K562 (cell line): ENCODE measurements around the gene SLC15A1. TPM values are rescaled to one million over a fixed set of nuclear protein-coding genes. Genes with fewer than 3 reads are reported as not detected.
A peak's percentile ranks its signal among the peaks of the same experiment; 100 is the strongest.

Experiments
- ATAC-seq: fragments of 200-7000 bp; cut with Tn5 transposase; 3 replicates; pipeline ENCODE4 v1.9.1; 2020; ENCODE audit warnings: moderate library complexity
- BruUV-seq: library from RNA; stranded (reverse); fragments of 400-500 nt; replicated peaks from 2 replicates; lab custom pipeline; 2021; lab: Mats Ljungman, UMichigan
- CTCF ChIA-PET: fragments of 300-600 bp; formaldehyde crosslinking; extraction: SDS; loops from one replicate; lab custom pipeline; 2021; ENCODE audit warnings: low intra/inter-chr PET ratio; lab: Yijun Ruan, JAX
- POLR2A ChIA-PET: fragments of 300-600, 350-650 bp; sonication (Branson Sonifier 250); formaldehyde crosslinking; extraction: SDS; loops from one replicate; lab custom pipeline; 2021; ENCODE audit warnings: antibody characterized with exemption, inconsistent platforms; lab: Yijun Ruan, JAX
- DNase-seq, 4 experiments: peaks; one replicate each; pipeline versions ENCODE4 v3.0.0 to v3.0.0-alpha.2; 2011 to 2018; ENCODE audit warnings: low spot score in 3 of 4, mixed read lengths in 3 of 4; ENCODE audit errors: extremely low read depth in 1 of 4
- FAIRE-seq: peaks from 2 replicates; lab custom pipeline; 2011; peaks lifted over from hg19 to GRCh38; lab: Jason Lieb, UNC
- H2AFZ ChIP-seq: 2 replicates; pipeline ENCODE4 v1.6.0; 2011; ENCODE audit warnings: low read depth, low read length, control low read depth, inconsistent platforms
- H3K27ac ChIP-seq: fragments of 200-600 bp; 3 replicates; pipeline ENCODE4 v1.8.0; 2011; ENCODE audit warnings: low read depth, mild to moderate bottlenecking, control low read depth, inconsistent platforms, low read length, moderate library complexity, mixed read lengths; ENCODE audit errors: extremely low read depth
- H3K27me3 ChIP-seq, 2 experiments: fragments of 300-600 bp in 1 of 2; 2 replicates in 1 of 2; 3 replicates in 1 of 2; pipeline versions ENCODE4 v1.6.0 to v1.8.0; 2011; ENCODE audit warnings: inconsistent platforms in 2 of 2, low read length in 2 of 2, mild to moderate bottlenecking in 1 of 2, mixed read lengths in 1 of 2, moderate library complexity in 1 of 2; ENCODE audit not compliant: control insufficient read depth in 2 of 2, insufficient read depth in 2 of 2
- H3K36me3 ChIP-seq: fragments of 300-600 bp; 3 replicates; pipeline ENCODE4 v1.8.0; 2011; ENCODE audit warnings: mild to moderate bottlenecking, low read length, inconsistent platforms; ENCODE audit not compliant: control insufficient read depth, insufficient read depth
- H3K4me1 ChIP-seq, 2 experiments: fragments of 200-600 bp in 1 of 2; replicated peaks in 1 of 2; 2 replicates in 1 of 2; 3 replicates in 1 of 2; pipeline versions ENCODE4 v1.5.1 to v1.8.0; 2011; ENCODE audit warnings: inconsistent platforms in 2 of 2, low read length in 2 of 2, mild to moderate bottlenecking in 1 of 2, mixed read lengths in 1 of 2, moderate library complexity in 1 of 2; ENCODE audit not compliant: control insufficient read depth in 2 of 2, insufficient read depth in 2 of 2
- H3K4me2 ChIP-seq: 2 replicates; pipeline ENCODE4 v1.6.1; 2011; ENCODE audit warnings: low read length, control low read depth, inconsistent platforms, mixed read lengths; ENCODE audit not compliant: insufficient read depth
- H3K4me3 ChIP-seq: fragments of 200-600 bp; sonication (generic), shearing (Covaris generic); 2 replicates; pipeline ENCODE4 v1.5.1; 2016; ENCODE audit warnings: control low read depth, inconsistent platforms
- H3K79me2 ChIP-seq: fragments of 200-600 bp; 3 replicates; pipeline ENCODE4 v1.8.0; 2011; ENCODE audit warnings: low read length, inconsistent platforms; ENCODE audit not compliant: control insufficient read depth, insufficient read depth
- H3K9ac ChIP-seq, 2 experiments: 2 replicates each; pipeline versions ENCODE4 v1.6.0 to v1.6.1; 2011; ENCODE audit warnings: low read depth in 2 of 2, low read length in 2 of 2, control low read depth in 1 of 2, inconsistent platforms in 1 of 2, mild to moderate bottlenecking in 1 of 2, mixed read lengths in 1 of 2; ENCODE audit not compliant: insufficient read depth in 1 of 2
- H3K9me1 ChIP-seq: one replicate; pipeline ENCODE4 v1.6.0; 2011; ENCODE audit warnings: inconsistent platforms, mild to moderate bottlenecking, low read length, moderate library complexity; ENCODE audit not compliant: control insufficient read depth, insufficient read depth
- H3K9me3 ChIP-seq: replicated peaks from 2 replicates; pipeline ENCODE4 v1.5.1; 2011; ENCODE audit warnings: low read depth, low read length, inconsistent platforms; ENCODE audit not compliant: control insufficient read depth, insufficient read depth
- H4K20me1 ChIP-seq: replicated peaks from 2 replicates; pipeline ENCODE4 v1.6.1; 2011; ENCODE audit warnings: low read length, inconsistent platforms, mixed read lengths; ENCODE audit not compliant: control insufficient read depth, insufficient read depth
- CEBPB ChIP-seq: fragments of 450-650 bp; IDR thresholded peaks from 2 replicates; pipeline ENCODE4 v1.6.1; 2016; ENCODE audit warnings: missing genetic modification characterization, missing compliant biosample characterization
- CEBPG ChIP-seq, 3 experiments: fragments of 200-800 bp in 1 of 3; sonication (Bioruptor generic) in 1 of 3; sonication (generic) in 1 of 3; formaldehyde crosslinking in 1 of 3; IDR thresholded peaks in 2 of 3; conservative IDR thresholded peaks in 1 of 3; 2 replicates each; pipeline versions ENCODE4 v1.6.1 to v1.8.0; 2016 to 2022; ENCODE audit warnings: missing compliant biosample characterization in 2 of 3, missing genetic modification characterization in 2 of 3, mild to moderate bottlenecking in 1 of 3, missing genetic modification reagents in 1 of 3
- ZNF644 ChIP-seq: fragments of 200-800 bp; sonication (Bioruptor generic); IDR thresholded peaks from 2 replicates; pipeline ENCODE4 v1.6.1; 2016; ENCODE audit warnings: low read depth, missing genetic modification characterization, missing compliant biosample characterization
- WGBS: fragments of 100-300 bp; shearing (Covaris generic); methylation state at CpG from one replicate; pipeline ENCODE4 v1.1.6; 2016; ENCODE audit warnings: low coverage, mixed read lengths; ENCODE audit not compliant: insufficient coverage; ENCODE audit errors: missing lambda C conversion rate; 5-methylcytosine and 5-hydroxymethylcytosine counted together
- in situ Hi-C: fragments of 300-500 bp; cut with MboI; formaldehyde crosslinking; loops from 4 replicates; pipeline ENCODE4 v1.15.0; 2018; ENCODE audit warnings: inconsistent platforms, mixed read lengths
- intact Hi-C: fragments of 100-400 bp; cut with micrococcal nuclease; formaldehyde crosslinking; loops from 2 replicates; pipeline ENCODE4 v1.14.2; 2022
- polyA plus RNA-seq, 8 experiments: library from polyadenylated mRNA; depleted of rRNA in 4 of 8; stranded (reverse) in 5 of 8; unstranded in 3 of 8; fragments of >200 nt; fragmentation: Nextera tagmentation in 2 of 8; fragmentation: Illumina TruSeq in 1 of 8; extraction: Ambion mirVana in 2 of 8; extraction: Trizol in 1 of 8; gene quantifications; 2 replicates each; pipeline versions ENCODE4 v1.2.1 to v1.2.3, GENCODE V29; 2011 to 2014; ENCODE audit warnings: inconsistent platforms in 1 of 8, missing spikeins in 1 of 8
- total RNA-seq, 7 experiments: library from RNA; depleted of rRNA in 6 of 7; stranded (reverse); fragments of >200 nt in 6 of 7; fragmentation: Illumina TruSeq in 2 of 7; extraction: Trizol in 2 of 7; gene quantifications; 2 replicates each; pipeline versions ENCODE4 v1.2.1 to v1.2.3, GENCODE V29; 2011 to 2021; ENCODE audit warnings: low replicate concordance in 1 of 7
- TF ChIP-seq, protein P1 (sequence below): IDR thresholded peaks from 2 replicates; pipeline ENCODE4 v1.6.1; 2014; ENCODE audit warnings: antibody characterized with exemption

Gene SLC15A1
- total and polyA plus RNA-seq, 9 of the 15 experiments (the other 6 are each of a cell fraction or from before 2014, with no cell fraction given): not detected

DNA sequence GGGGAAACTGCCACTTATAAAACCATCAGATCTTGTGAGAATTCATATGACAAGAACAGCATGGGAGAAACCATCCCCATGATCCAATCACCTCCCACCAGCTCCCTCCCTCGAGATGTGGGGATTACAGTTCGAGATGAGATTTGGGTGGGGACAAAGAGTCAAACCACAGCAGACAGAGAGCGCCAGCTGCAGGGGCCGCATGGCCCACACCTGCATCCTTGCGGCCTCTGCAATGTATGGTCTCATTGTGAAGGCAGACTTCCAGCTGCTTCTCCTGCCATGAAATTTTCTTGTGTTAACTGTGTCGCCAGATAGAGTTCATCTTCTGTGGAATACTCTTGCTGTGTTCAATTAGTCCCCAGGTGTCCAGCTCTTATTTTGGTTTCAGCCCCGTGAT lies 17.3 kb upstream of the SLC15A1 start:
- 2% methylated on average over 6 of the region's 7 CpGs for WGBS
- POLR2A ChIA-PET: no interaction called here

DNA sequence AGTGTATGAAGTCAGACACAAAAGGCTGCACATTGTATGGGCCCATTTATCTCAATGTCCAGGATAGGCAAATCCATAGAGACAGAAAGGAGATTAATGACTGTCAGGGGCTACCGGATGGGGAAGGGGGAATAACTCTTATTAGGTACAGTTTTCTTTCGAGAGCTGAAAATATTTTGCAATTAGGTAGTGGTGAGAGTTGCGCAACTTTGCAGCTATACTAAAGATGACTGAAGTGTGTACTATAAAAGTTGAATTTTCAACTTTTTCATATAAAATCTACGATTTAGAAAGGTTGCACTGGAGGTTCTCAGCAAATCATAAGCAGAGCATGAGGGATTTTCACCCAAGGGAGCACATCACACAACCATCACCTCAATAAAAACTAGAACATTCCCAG lies 16.1 kb upstream of the SLC15A1 start:
- no peak for DNase-seq
- POLR2A ChIA-PET: no interaction called here
- H4K20me1 ChIP-seq: no peaks in the 10 kb centered on the region
- intact Hi-C loops: no loop called here
- no peak for ATAC-seq
- H3K9ac ChIP-seq: no peak overlapping the region
- H2AFZ ChIP-seq: no peak overlapping the region
- no peaks in the 10 kb centered on the region for H3K36me3 ChIP-seq
- BruUV-seq: no TSS peak
- no peaks in the 10 kb centered on the region for H3K4me1 ChIP-seq
- FAIRE-seq: no peak
- no peak overlapping the region for H3K27ac ChIP-seq
- no peaks in the 10 kb centered on the region for H3K9me3 ChIP-seq
- in situ Hi-C loops: no loop called here
- WGBS: 2% methylated on average over 4 of the region's 4 CpGs
- TF ChIP-seq CEBPG (CRISPR knock-in tag; IDR thresholded peaks at IDR 0.05) (no peak), CEBPG (tag; conservative IDR thresholded peaks at IDR 0.05 in 1 of 2, IDR thresholded peaks at IDR 0.05 in 1 of 2) (peak; percentile 43 to 85; a peak in 3 of 4 replicates), ZNF644 (tag) (no peak), CEBPB (tag) (peak; percentile 79)
- TF ChIP-seq, all 486 proteins: peak for 2
- H3K4me3 ChIP-seq: no peak overlapping the region
- H3K27me3 ChIP-seq: peaks cover 29 to 55% of the 10 kb centered on the region in 2 experiments; a peak in 4 of 5 replicates
- H3K9me1 ChIP-seq: no peaks in the 10 kb centered on the region
- H3K79me2 ChIP-seq: no peaks in the 10 kb centered on the region
- H3K4me2 ChIP-seq: no peak overlapping the region
- CTCF ChIA-PET: no interaction called here

More for the DNA sequence above, 17.3 kb upstream of the SLC15A1 start:
- TF ChIP-seq, protein P1, sequence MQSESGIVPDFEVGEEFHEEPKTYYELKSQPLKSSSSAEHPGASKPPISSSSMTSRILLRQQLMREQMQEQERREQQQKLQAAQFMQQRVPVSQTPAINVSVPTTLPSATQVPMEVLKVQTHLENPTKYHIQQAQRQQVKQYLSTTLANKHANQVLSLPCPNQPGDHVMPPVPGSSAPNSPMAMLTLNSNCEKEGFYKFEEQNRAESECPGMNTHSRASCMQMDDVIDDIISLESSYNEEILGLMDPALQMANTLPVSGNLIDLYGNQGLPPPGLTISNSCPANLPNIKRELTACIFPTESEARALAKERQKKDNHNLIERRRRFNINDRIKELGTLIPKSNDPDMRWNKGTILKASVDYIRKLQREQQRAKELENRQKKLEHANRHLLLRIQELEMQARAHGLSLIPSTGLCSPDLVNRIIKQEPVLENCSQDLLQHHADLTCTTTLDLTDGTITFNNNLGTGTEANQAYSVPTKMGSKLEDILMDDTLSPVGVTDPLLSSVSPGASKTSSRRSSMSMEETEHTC: no peak
- no peak overlapping the region for H2AFZ ChIP-seq
- no peak overlapping the region for H3K4me3 ChIP-seq
- no peaks in the 10 kb centered on the region for H3K9me3 ChIP-seq
- CTCF ChIA-PET: no interaction called here
- no peak overlapping the region for H3K4me2 ChIP-seq
- FAIRE-seq: no peak
- no peak overlapping the region for H3K9ac ChIP-seq
- no peaks in the 10 kb centered on the region for H3K36me3 ChIP-seq
- H3K9me1 ChIP-seq: no peaks in the 10 kb centered on the region
- peaks cover 0 to 5% of the 10 kb centered on the region in 2 experiments; a peak in 1 of 5 replicates for H3K4me1 ChIP-seq
- H3K27me3 ChIP-seq: peaks cover 29 to 62% of the 10 kb centered on the region in 2 experiments; a peak in 4 of 5 replicates
- intact Hi-C loops: no loop called here
- no peaks in the 10 kb centered on the region for H4K20me1 ChIP-seq
- no peak for ATAC-seq
- no peak for DNase-seq
- in situ Hi-C loops: no loop called here
- no peaks in the 10 kb centered on the region for H3K79me2 ChIP-seq
- no peak overlapping the region for H3K27ac ChIP-seq
- no TSS peak for BruUV-seq
